Endodermal cell (in vitro differentiated cells): ENCODE results near the gene CTNNA1. TPM values are rescaled to one million over a fixed set of nuclear protein-coding genes. Genes with fewer than 3 reads are reported as not detected.

ENCODE experiments used
- DNase-seq: peaks from one replicate; pipeline ENCODE4 v3.0.0-alpha.2; 2017
- H3K27ac ChIP-seq: 2 replicates; pipeline ENCODE4 v1.5.1; 2013; ENCODE audit warnings: mild to moderate bottlenecking, low read depth, low read length, moderate library complexity
- H3K27me3 ChIP-seq: 2 replicates; pipeline ENCODE4 v1.6.1; 2013; ENCODE audit warnings: mild to moderate bottlenecking, low read length, moderate library complexity; ENCODE audit not compliant: insufficient read depth, control insufficient read depth, poor library complexity, severe bottlenecking
- H3K36me3 ChIP-seq: 2 replicates; pipeline ENCODE4 v1.7.0; 2013; ENCODE audit warnings: mild to moderate bottlenecking, low read length, moderate library complexity; ENCODE audit not compliant: control insufficient read depth, insufficient read depth
- H3K4me1 ChIP-seq: one replicate; pipeline ENCODE4 v1.7.0; 2013; ENCODE audit warnings: low read length; ENCODE audit not compliant: control insufficient read depth, insufficient read depth
- H3K4me3 ChIP-seq: 2 replicates; pipeline ENCODE4 v1.5.1; 2013; ENCODE audit warnings: mild to moderate bottlenecking, low read length, moderate library complexity
- H3K9ac ChIP-seq: 2 replicates; pipeline ENCODE4 v1.6.1; 2013; ENCODE audit warnings: mild to moderate bottlenecking, low read length, moderate library complexity; ENCODE audit not compliant: poor library complexity, severe bottlenecking; ENCODE audit errors: extremely low read depth
- H3K9me3 ChIP-seq: 2 replicates; pipeline ENCODE4 v1.6.1; 2013; ENCODE audit warnings: mild to moderate bottlenecking, low read length, moderate library complexity; ENCODE audit not compliant: control insufficient read depth
- H3K27ac Mint-ChIP-seq: 2 replicates; pipeline ENCODE4 v1.8.0; 2020; ENCODE audit warnings: mixed read lengths
- H3K27me3 Mint-ChIP-seq: 2 replicates; pipeline ENCODE4 v1.8.0; 2021; ENCODE audit warnings: mild to moderate bottlenecking, mixed read lengths; ENCODE audit not compliant: insufficient read depth
- H3K36me3 Mint-ChIP-seq: 2 replicates; pipeline ENCODE4 v1.8.0; 2020; ENCODE audit warnings: low read depth, mixed read lengths
- H3K4me1 Mint-ChIP-seq: 2 replicates; pipeline ENCODE4 v1.8.0; 2020; ENCODE audit warnings: mixed read lengths
- H3K4me3 Mint-ChIP-seq: 2 replicates; pipeline ENCODE4 v1.8.0; 2020; ENCODE audit warnings: mild to moderate bottlenecking, moderate library complexity, mixed read lengths
- H3K9me3 Mint-ChIP-seq: 2 replicates; pipeline ENCODE4 v1.8.0; 2020; ENCODE audit warnings: mild to moderate bottlenecking, mixed read lengths
- WGBS, 2 experiments: methylation state at CpG; one replicate each; pipeline versions ENCODE4 v1.1.5 to v1.1.7; 2013; ENCODE audit warnings: missing lambda C conversion rate in 2 of 2, mixed read lengths in 1 of 2; ENCODE audit not compliant: insufficient coverage in 1 of 2, insufficient read length in 1 of 2; 5-methylcytosine and 5-hydroxymethylcytosine counted together
- total RNA-seq, 2 donors: library from RNA; stranded (reverse); fragmentation: NEBNext Ultra II Directional in 1 of 2; extraction: Animal tissue kit (Norgen Biotek cat#: 25700) in 1 of 2; gene quantifications; 2 replicates in 1 of 2; 3 replicates in 1 of 2; pipeline ENCODE4 v1.2.1, GENCODE V29; 2021
- TF ChIP-seq, protein P1 (sequence below): fragments of 200-600 bp; sonication (generic); conservative IDR thresholded peaks from 2 replicates; pipeline ENCODE4 v1.5.0; 2021; ENCODE audit warnings: antibody characterized with exemption, mild to moderate bottlenecking

Gene CTNNA1
- total RNA-seq, 2 donors from 2014 or later: 298 to 305 TPM

GRCh38 chr5:138966236-138966985 is 213.2 kb downstream of the CTNNA1 start:
- no peaks in the 10 kb centered on the region for H3K36me3 Mint-ChIP-seq
- H3K27me3 Mint-ChIP-seq: no peaks in the 10 kb centered on the region
- H3K9me3 ChIP-seq: no peaks in the 10 kb centered on the region
- no peak overlapping the region for H3K27ac ChIP-seq
- H3K9ac ChIP-seq: no peak overlapping the region
- H3K4me3 ChIP-seq: no peak overlapping the region
- no peak for DNase-seq
- no peak overlapping the region for H3K27ac Mint-ChIP-seq
- no peaks in the 10 kb centered on the region for H3K27me3 ChIP-seq
- TF ChIP-seq, protein P1, sequence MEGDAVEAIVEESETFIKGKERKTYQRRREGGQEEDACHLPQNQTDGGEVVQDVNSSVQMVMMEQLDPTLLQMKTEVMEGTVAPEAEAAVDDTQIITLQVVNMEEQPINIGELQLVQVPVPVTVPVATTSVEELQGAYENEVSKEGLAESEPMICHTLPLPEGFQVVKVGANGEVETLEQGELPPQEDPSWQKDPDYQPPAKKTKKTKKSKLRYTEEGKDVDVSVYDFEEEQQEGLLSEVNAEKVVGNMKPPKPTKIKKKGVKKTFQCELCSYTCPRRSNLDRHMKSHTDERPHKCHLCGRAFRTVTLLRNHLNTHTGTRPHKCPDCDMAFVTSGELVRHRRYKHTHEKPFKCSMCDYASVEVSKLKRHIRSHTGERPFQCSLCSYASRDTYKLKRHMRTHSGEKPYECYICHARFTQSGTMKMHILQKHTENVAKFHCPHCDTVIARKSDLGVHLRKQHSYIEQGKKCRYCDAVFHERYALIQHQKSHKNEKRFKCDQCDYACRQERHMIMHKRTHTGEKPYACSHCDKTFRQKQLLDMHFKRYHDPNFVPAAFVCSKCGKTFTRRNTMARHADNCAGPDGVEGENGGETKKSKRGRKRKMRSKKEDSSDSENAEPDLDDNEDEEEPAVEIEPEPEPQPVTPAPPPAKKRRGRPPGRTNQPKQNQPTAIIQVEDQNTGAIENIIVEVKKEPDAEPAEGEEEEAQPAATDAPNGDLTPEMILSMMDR: no peak
- H3K4me1 ChIP-seq: peaks cover 37% of the 10 kb centered on the region
- 96 to 99% methylated on average over 5 to 10 of the region's 10 CpGs for WGBS, 2 experiments
- no peaks in the 10 kb centered on the region for H3K9me3 Mint-ChIP-seq
- no peaks in the 10 kb centered on the region for H3K36me3 ChIP-seq
- no peak overlapping the region for H3K4me3 Mint-ChIP-seq
- peaks cover 58% of the 10 kb centered on the region for H3K4me1 Mint-ChIP-seq

- Histone ChIP-seq H3K36me3 (no peaks in the 10 kb centered on the region), H3K4me3 (no peak overlapping the region), H3K27me3 (no peaks in the 10 kb centered on the region), H3K9ac (no peak overlapping the region), H3K27ac (no peak overlapping the region), H3K4me1 (peaks cover 29% of the 10 kb centered on the region), H3K9me3 (no peaks in the 10 kb centered on the region)
- peaks cover 56% of the 10 kb centered on the region for H3K4me1 Mint-ChIP-seq
- H3K9me3 Mint-ChIP-seq: no peaks in the 10 kb centered on the region
- no peak for DNase-seq
- 86 to 91% methylated on average over 6 to 10 of the region's 10 CpGs for WGBS, 2 experiments
- no peak overlapping the region for H3K4me3 Mint-ChIP-seq
- TF ChIP-seq, protein P1: no peak
- no peaks in the 10 kb centered on the region for H3K36me3 Mint-ChIP-seq
- no peaks in the 10 kb centered on the region for H3K27me3 Mint-ChIP-seq
- H3K27ac Mint-ChIP-seq: no peak overlapping the region
Observed at GRCh38 chr5:138967791-138968448, 214.7 kb downstream of the CTNNA1 start.

- TF ChIP-seq, protein P1: no peak
- peaks cover 49% of the 10 kb centered on the region for H3K4me1 Mint-ChIP-seq
- H3K4me3 Mint-ChIP-seq: no peak overlapping the region
Observed at GRCh38 chr5:138968601-138969000, 215.4 kb downstream of the CTNNA1 start.

More at GRCh38 chr5:138968601-138969000, 215.4 kb downstream of the CTNNA1 start:
- H3K4me3 ChIP-seq: no peak overlapping the region
- H3K4me1 ChIP-seq: peaks cover 23% of the 10 kb centered on the region
- Mint-ChIP-seq H3K36me3 (no peaks in the 10 kb centered on the region), H3K9me3 (no peaks in the 10 kb centered on the region), H3K27ac (no peak overlapping the region), H3K27me3 (no peaks in the 10 kb centered on the region)
- DNase-seq: no peak
- no peak overlapping the region for H3K27ac ChIP-seq
- H3K36me3 ChIP-seq: no peaks in the 10 kb centered on the region
- H3K27me3 ChIP-seq: no peaks in the 10 kb centered on the region
- H3K9ac ChIP-seq: no peak overlapping the region
- 88 to 96% methylated on average over 4 of the region's 4 CpGs for WGBS, 2 experiments
- H3K9me3 ChIP-seq: no peaks in the 10 kb centered on the region
